ENCODE measurements around the gene CARD19. TPM values are rescaled to one million over a fixed set of nuclear protein-coding genes. Genes with fewer than 3 reads are reported as not detected.

The CARD19 gene
- total RNA-seq, 1 experiment from 2014 or later: 63.4 TPM

DNA sequence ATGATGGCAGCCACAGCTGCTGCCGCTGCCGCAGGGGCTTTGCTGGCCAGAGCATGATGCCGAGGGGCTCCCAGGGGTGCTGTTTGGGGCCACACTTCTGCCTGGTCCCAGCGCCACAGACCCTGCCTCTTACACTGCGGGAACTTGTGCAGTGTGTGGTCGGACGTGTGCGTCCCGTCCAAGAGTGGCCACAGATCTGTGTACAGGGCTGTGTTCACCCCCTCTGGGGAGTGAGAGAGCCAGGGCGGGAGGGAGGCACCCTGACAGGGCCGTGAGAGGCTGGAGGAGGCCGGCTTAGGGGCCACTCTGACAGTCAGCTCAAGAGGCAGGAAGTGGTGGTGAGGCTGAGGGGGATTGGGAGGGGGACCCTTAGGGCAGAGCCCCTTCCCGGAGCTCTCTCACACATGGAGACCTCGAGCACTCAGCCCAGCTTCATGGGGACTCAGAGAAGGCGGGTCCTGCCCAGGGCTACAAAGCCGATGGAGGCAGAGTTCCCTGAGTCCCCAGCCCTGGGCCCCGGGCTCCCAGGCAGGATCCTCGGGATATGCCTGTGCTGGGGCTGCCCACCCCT is 13.1 kb upstream of the CARD19 start:
- H3K4me1 ChIP-seq (ENCODE audit: control insufficient read depth, insufficient read depth, low read length): no peaks in the 10 kb centered on the region
- H3K27ac ChIP-seq (ENCODE audit: low read length): no peak overlapping the region
- H3K27me3 ChIP-seq (ENCODE audit: control insufficient read depth, insufficient read depth, low read length): no peaks in the 10 kb centered on the region
- BruUV-seq (replicated peaks): no TSS peak
- DNase-seq (ENCODE audit: low read depth, low spot score) (no peak), ATAC-seq (no peak)
- H3K9me3 ChIP-seq (ENCODE audit: control insufficient read depth, insufficient read depth, low read depth, low read length): no peaks in the 10 kb centered on the region
- H3K36me3 ChIP-seq (ENCODE audit: control insufficient read depth, insufficient read depth, low read length): no peaks in the 10 kb centered on the region
- POLR2A ChIA-PET: no interaction called here
- CTCF ChIA-PET: no interaction called here
- intact Hi-C loops (cut with micrococcal nuclease; ENCODE audit: unreplicated experiment) (no loop called here), in situ Hi-C loops (cut with HindIII; ENCODE audit: low pct_unique_long_range_greater_than_20kb, low sequenced_read_pairs) (no loop called here)
- H3K4me3 ChIP-seq (ENCODE audit: low read depth in 2 of 2, low read length in 2 of 2): no peak overlapping the region
- no peak for TF ChIP-seq POLR2AphosphoS5 (IDR thresholded peaks at IDR 0.05; ENCODE audit: low read depth, low read length)
- TF ChIP-seq, protein P1, sequence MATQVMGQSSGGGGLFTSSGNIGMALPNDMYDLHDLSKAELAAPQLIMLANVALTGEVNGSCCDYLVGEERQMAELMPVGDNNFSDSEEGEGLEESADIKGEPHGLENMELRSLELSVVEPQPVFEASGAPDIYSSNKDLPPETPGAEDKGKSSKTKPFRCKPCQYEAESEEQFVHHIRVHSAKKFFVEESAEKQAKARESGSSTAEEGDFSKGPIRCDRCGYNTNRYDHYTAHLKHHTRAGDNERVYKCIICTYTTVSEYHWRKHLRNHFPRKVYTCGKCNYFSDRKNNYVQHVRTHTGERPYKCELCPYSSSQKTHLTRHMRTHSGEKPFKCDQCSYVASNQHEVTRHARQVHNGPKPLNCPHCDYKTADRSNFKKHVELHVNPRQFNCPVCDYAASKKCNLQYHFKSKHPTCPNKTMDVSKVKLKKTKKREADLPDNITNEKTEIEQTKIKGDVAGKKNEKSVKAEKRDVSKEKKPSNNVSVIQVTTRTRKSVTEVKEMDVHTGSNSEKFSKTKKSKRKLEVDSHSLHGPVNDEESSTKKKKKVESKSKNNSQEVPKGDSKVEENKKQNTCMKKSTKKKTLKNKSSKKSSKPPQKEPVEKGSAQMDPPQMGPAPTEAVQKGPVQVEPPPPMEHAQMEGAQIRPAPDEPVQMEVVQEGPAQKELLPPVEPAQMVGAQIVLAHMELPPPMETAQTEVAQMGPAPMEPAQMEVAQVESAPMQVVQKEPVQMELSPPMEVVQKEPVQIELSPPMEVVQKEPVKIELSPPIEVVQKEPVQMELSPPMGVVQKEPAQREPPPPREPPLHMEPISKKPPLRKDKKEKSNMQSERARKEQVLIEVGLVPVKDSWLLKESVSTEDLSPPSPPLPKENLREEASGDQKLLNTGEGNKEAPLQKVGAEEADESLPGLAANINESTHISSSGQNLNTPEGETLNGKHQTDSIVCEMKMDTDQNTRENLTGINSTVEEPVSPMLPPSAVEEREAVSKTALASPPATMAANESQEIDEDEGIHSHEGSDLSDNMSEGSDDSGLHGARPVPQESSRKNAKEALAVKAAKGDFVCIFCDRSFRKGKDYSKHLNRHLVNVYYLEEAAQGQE (IDR thresholded peaks at IDR 0.05; ENCODE audit: insufficient read depth in 1 of 2, low read depth in 2 of 2, low read length in 1 of 2): no peak
- no peak for TF ChIP-seq SIN3A (IDR thresholded peaks at IDR 0.05; ENCODE audit: borderline replicate concordance, insufficient read depth, low read depth, low read length)
- TF ChIP-seq TCF7L2 (IDR thresholded peaks at IDR 0.05; ENCODE audit: low read depth, low read length): no peak
- TF ChIP-seq, protein P2, sequence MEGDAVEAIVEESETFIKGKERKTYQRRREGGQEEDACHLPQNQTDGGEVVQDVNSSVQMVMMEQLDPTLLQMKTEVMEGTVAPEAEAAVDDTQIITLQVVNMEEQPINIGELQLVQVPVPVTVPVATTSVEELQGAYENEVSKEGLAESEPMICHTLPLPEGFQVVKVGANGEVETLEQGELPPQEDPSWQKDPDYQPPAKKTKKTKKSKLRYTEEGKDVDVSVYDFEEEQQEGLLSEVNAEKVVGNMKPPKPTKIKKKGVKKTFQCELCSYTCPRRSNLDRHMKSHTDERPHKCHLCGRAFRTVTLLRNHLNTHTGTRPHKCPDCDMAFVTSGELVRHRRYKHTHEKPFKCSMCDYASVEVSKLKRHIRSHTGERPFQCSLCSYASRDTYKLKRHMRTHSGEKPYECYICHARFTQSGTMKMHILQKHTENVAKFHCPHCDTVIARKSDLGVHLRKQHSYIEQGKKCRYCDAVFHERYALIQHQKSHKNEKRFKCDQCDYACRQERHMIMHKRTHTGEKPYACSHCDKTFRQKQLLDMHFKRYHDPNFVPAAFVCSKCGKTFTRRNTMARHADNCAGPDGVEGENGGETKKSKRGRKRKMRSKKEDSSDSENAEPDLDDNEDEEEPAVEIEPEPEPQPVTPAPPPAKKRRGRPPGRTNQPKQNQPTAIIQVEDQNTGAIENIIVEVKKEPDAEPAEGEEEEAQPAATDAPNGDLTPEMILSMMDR (IDR thresholded peaks at IDR 0.05): no peak

DNA sequence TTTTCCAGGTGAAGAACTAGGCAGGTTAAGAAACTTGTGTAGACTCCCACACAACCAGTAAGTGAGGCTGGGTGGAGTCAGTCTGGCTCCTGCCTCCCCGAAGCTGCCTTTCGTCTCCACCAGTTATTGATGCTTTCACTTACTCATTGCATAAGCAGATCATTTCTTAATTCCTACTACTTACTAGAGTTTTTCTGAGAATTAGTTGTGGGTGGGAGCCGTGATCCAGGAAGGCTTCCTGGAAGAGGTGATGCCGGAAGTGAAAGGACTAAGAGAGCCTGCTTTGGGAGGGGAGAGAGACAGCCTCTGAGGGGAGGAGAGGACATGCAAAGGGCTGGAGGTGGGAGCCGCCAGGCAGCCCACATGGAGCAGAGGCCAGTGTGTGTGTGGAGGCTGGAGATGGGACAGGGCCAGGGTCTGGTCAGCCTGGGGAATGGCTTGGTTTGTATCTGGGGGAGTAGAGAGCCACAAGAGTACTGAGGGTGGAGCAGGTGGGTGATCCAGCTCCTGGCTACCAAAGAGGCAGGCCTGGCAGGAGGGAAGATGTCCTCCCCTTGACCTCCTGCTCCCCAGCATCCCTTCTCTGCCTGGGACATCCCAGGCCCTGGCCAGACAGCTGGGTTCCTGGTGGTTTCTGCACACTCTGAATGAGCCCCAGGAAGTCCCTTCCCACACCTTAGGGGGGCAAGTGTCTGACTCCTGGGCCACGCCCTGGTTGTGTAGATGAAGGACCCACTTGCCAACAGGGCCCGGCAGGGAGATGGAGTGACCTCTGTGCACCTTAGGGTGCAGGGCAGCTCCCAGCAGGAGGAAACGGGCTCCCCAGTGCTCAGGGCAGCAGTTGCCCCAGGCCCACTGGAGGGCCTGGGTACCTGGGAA is 12.2 kb upstream of the CARD19 start:
- no peaks in the 10 kb centered on the region for H3K27me3 ChIP-seq (ENCODE audit: control insufficient read depth, insufficient read depth, low read length)
- in situ Hi-C loops (cut with HindIII; ENCODE audit: low pct_unique_long_range_greater_than_20kb, low sequenced_read_pairs): no loop called here
- H3K4me3 ChIP-seq (ENCODE audit: low read depth in 2 of 2, low read length in 2 of 2): no peak overlapping the region
- no peaks in the 10 kb centered on the region for H3K9me3 ChIP-seq (ENCODE audit: control insufficient read depth, insufficient read depth, low read depth, low read length)
- DNase-seq (ENCODE audit: low read depth, low spot score) (no peak), ATAC-seq (no peak)
- no TSS peak for BruUV-seq (replicated peaks)
- no peak overlapping the region for H3K27ac ChIP-seq (ENCODE audit: low read length)
- no peaks in the 10 kb centered on the region for H3K4me1 ChIP-seq (ENCODE audit: control insufficient read depth, insufficient read depth, low read length)
- no peak for TF ChIP-seq TCF7L2 (IDR thresholded peaks at IDR 0.05; ENCODE audit: low read depth, low read length)
- intact Hi-C loops (cut with micrococcal nuclease; ENCODE audit: unreplicated experiment): no loop called here
- CTCF ChIA-PET: no interaction called here
- no peaks in the 10 kb centered on the region for H3K36me3 ChIP-seq (ENCODE audit: control insufficient read depth, insufficient read depth, low read length)
- POLR2A ChIA-PET: no interaction called here

DNA sequence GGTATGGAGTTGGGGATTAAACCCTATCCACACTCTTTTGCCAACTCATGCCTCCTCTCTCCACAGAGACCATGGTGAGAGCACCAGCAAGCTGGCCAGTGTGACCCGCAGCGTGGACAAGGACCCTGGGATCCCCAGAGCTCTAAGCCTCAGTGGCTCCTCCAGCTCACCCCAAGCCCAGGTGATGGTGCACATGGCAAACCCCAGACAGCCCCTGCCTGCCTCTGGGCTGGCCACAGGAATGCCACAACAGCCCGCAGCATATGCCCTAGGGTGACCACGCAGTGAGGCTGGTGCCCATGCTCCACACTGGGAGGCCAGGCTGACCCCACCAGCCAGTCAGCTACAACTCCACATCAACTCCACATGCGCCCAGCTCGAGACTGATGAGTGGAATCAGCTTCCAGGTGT is 11.5 kb upstream of the CARD19 start:
- no peak for TF ChIP-seq SIN3A (IDR thresholded peaks at IDR 0.05; ENCODE audit: borderline replicate concordance, insufficient read depth, low read depth, low read length)
- TF ChIP-seq, protein P1 (IDR thresholded peaks at IDR 0.05; ENCODE audit: insufficient read depth in 1 of 2, low read depth in 2 of 2, low read length in 1 of 2): no peak
- no peak for TF ChIP-seq TCF7L2 (IDR thresholded peaks at IDR 0.05; ENCODE audit: low read depth, low read length)
- TF ChIP-seq, protein P2 (IDR thresholded peaks at IDR 0.05): no peak
- no peak for TF ChIP-seq POLR2AphosphoS5 (IDR thresholded peaks at IDR 0.05; ENCODE audit: low read depth, low read length)
- H3K36me3 ChIP-seq (ENCODE audit: control insufficient read depth, insufficient read depth, low read length): no peaks in the 10 kb centered on the region
- DNase-seq (ENCODE audit: low read depth, low spot score): no peak
- no peaks in the 10 kb centered on the region for H3K4me1 ChIP-seq (ENCODE audit: control insufficient read depth, insufficient read depth, low read length)
- no peak for ATAC-seq
- CTCF ChIA-PET: no interaction called here
- no peaks in the 10 kb centered on the region for H3K9me3 ChIP-seq (ENCODE audit: control insufficient read depth, insufficient read depth, low read depth, low read length)
- in situ Hi-C loops (cut with HindIII; ENCODE audit: low pct_unique_long_range_greater_than_20kb, low sequenced_read_pairs) (no loop called here), intact Hi-C loops (cut with micrococcal nuclease; ENCODE audit: unreplicated experiment) (no loop called here)
- H3K4me3 ChIP-seq (ENCODE audit: low read depth in 2 of 2, low read length in 2 of 2): no peak overlapping the region
- no peak overlapping the region for H3K27ac ChIP-seq (ENCODE audit: low read length)
- POLR2A ChIA-PET: no interaction called here
- H3K27me3 ChIP-seq (ENCODE audit: control insufficient read depth, insufficient read depth, low read length): no peaks in the 10 kb centered on the region
- BruUV-seq (replicated peaks): no TSS peak
